HepG2 (cell line): ENCODE results near the gene BTBD8. TPM values are rescaled to one million over a fixed set of nuclear protein-coding genes. Genes with fewer than 3 reads are reported as not detected.

Source experiments
- ATAC-seq: fragments of 200-7000 bp; cut with Tn5 transposase; 3 replicates; pipeline ENCODE4 v1.9.1; 2020; ENCODE audit warnings: mild to moderate bottlenecking, moderate library complexity
- BruUV-seq: library from RNA; stranded (reverse); fragments of 400-500 nt; replicated peaks from 2 replicates; lab custom pipeline; 2021; lab: Mats Ljungman, UMichigan
- CTCF ChIA-PET: fragments of 300-600 bp; formaldehyde crosslinking; extraction: SDS; loops from one replicate; lab custom pipeline; 2021; ENCODE audit warnings: low total read pairs, inconsistent platforms, low intra/inter-chr PET ratio; lab: Yijun Ruan, JAX
- POLR2A ChIA-PET: fragments of 350-600 bp; sonication (Branson Sonifier 250); formaldehyde crosslinking; loops from one replicate; lab custom pipeline; 2020; ENCODE audit warnings: antibody characterized with exemption, inconsistent platforms; lab: Yijun Ruan, JAX
- DNase-seq: peaks from one replicate; pipeline ENCODE4 v3.0.0-alpha.2; 2015; ENCODE audit warnings: low spot score
- FAIRE-seq: peaks from 3 replicates; lab custom pipeline; 2011; peaks lifted over from hg19 to GRCh38; lab: Jason Lieb, UNC
- H2AFZ ChIP-seq: one replicate; pipeline ENCODE4 v1.6.1; 2011; ENCODE audit warnings: low read length, inconsistent platforms
- H3K27ac ChIP-seq: fragments of 300-600 bp; 3 replicates; pipeline ENCODE4 v1.8.0; 2011; ENCODE audit warnings: mixed run types, mild to moderate bottlenecking, mixed read lengths, low read length, inconsistent platforms; ENCODE audit not compliant: insufficient read depth; ENCODE audit errors: extremely low read length
- H3K27me3 ChIP-seq, 2 experiments: fragments of 200-600 bp in 1 of 2; 2 replicates in 1 of 2; 3 replicates in 1 of 2; pipeline versions ENCODE4 v1.6.0 to v1.8.0; 2011; ENCODE audit warnings: low read length in 2 of 2, mild to moderate bottlenecking in 2 of 2, moderate library complexity in 2 of 2, inconsistent platforms in 1 of 2; ENCODE audit not compliant: insufficient read depth in 2 of 2, control insufficient read depth in 1 of 2
- H3K36me3 ChIP-seq, 2 experiments: fragments of 200-600 bp in 1 of 2; replicated peaks in 1 of 2; 2 replicates in 1 of 2; 3 replicates in 1 of 2; pipeline versions ENCODE4 v1.5.1 to v1.8.0; 2011; ENCODE audit warnings: low read length in 2 of 2, inconsistent platforms in 1 of 2; ENCODE audit not compliant: insufficient read depth in 2 of 2, control insufficient read depth in 1 of 2
- H3K4me1 ChIP-seq: 2 replicates; pipeline ENCODE4 v1.5.1; 2012; ENCODE audit warnings: low read length, inconsistent platforms; ENCODE audit not compliant: insufficient read depth
- H3K4me2 ChIP-seq: 2 replicates; pipeline ENCODE4 v1.6.0; 2011; ENCODE audit warnings: low read depth, low read length, inconsistent platforms
- H3K4me3 ChIP-seq, 3 experiments: fragments of 200-600 bp in 1 of 3; sonication (generic), shearing (Covaris generic) in 1 of 3; replicated peaks in 1 of 3; 2 replicates each; pipeline ENCODE4 v1.5.1; 2011 to 2016; ENCODE audit warnings: low read length in 3 of 3, inconsistent platforms in 2 of 3, low read depth in 2 of 3, mild to moderate bottlenecking in 2 of 3, control low read depth in 1 of 3, mixed read lengths in 1 of 3; ENCODE audit not compliant: insufficient read depth in 1 of 3
- H3K79me2 ChIP-seq: one replicate; pipeline ENCODE4 v1.6.1; 2011; ENCODE audit warnings: low read length, inconsistent platforms; ENCODE audit not compliant: insufficient read depth
- H3K9ac ChIP-seq: 2 replicates; pipeline ENCODE4 v1.6.0; 2011; ENCODE audit warnings: mild to moderate bottlenecking, low read depth, low read length, inconsistent platforms; ENCODE audit not compliant: insufficient read depth
- H3K9me3 ChIP-seq: 2 replicates; pipeline ENCODE4 v1.5.1; 2012; ENCODE audit warnings: mild to moderate bottlenecking, low read length
- H4K20me1 ChIP-seq: 2 replicates; pipeline ENCODE4 v1.6.0; 2011; ENCODE audit warnings: inconsistent platforms, mild to moderate bottlenecking, low read length, moderate library complexity; ENCODE audit not compliant: insufficient read depth
- ASH2L ChIP-seq: fragments of 300-600, 200-600 bp; sonication (generic); IDR thresholded peaks from 2 replicates; pipeline ENCODE4 v1.7.0; 2017; ENCODE audit warnings: low read depth, mild to moderate bottlenecking, moderate library complexity, mixed read lengths, low read length; ENCODE audit not compliant: insufficient read length
- CEBPB ChIP-seq: IDR thresholded peaks from 2 replicates; pipeline ENCODE4 v1.6.1; 2011; ENCODE audit warnings: low read depth, low read length, improper control_type of control experiment, borderline replicate concordance
- CEBPG ChIP-seq: IDR thresholded peaks from 2 replicates; pipeline ENCODE4 v1.6.1; 2016
- CHD4 ChIP-seq: fragments of 200-600 bp; sonication (generic); IDR thresholded peaks from 2 replicates; pipeline ENCODE4 v1.7.0; 2017; ENCODE audit warnings: mild to moderate bottlenecking, low read length, borderline replicate concordance
- EP300 ChIP-seq, 3 experiments: sonication (generic) in 1 of 3; formaldehyde crosslinking in 1 of 3; IDR thresholded peaks; 2 replicates each; pipeline versions ENCODE4 v1.5.1 to v1.6.1; 2011 to 2020; ENCODE audit warnings: low read depth in 2 of 3, low read length in 2 of 3, borderline replicate concordance in 1 of 3, improper control_type of control experiment in 1 of 3, mild to moderate bottlenecking in 1 of 3, missing genetic modification reagents in 1 of 3, moderate library complexity in 1 of 3
- FOXA3 ChIP-seq: IDR thresholded peaks from 2 replicates; pipeline ENCODE4 v1.6.1; 2016; ENCODE audit warnings: missing genetic modification reagents, missing compliant biosample characterization
- FOXO4 ChIP-seq: sonication (generic); formaldehyde crosslinking; conservative IDR thresholded peaks from 2 replicates; pipeline ENCODE4 v1.8.1; 2023; ENCODE audit warnings: missing genetic modification reagents
- HNF4A ChIP-seq: sonication (generic); formaldehyde crosslinking; IDR thresholded peaks from 2 replicates; pipeline ENCODE4 v1.4.0; 2020; ENCODE audit warnings: missing genetic modification reagents
- MIXL1 ChIP-seq: IDR thresholded peaks from 2 replicates; pipeline ENCODE4 v1.6.1; 2016
- NR2F1 ChIP-seq, 2 experiments: fragments of 450-650 bp in 1 of 2; formaldehyde crosslinking in 1 of 2; IDR thresholded peaks; 2 replicates each; pipeline versions ENCODE4 v1.5.0 to v1.6.1; 2016 to 2020; ENCODE audit warnings: mild to moderate bottlenecking in 1 of 2, missing compliant biosample characterization in 1 of 2, missing genetic modification reagents in 1 of 2, moderate library complexity in 1 of 2
- NR2F6 ChIP-seq, 2 experiments: IDR thresholded peaks; 2 replicates each; pipeline ENCODE4 v1.6.1; 2016; ENCODE audit warnings: antibody characterized with exemption in 1 of 2, mild to moderate bottlenecking in 1 of 2
- PAXIP1 ChIP-seq: sonication (generic); formaldehyde crosslinking; conservative IDR thresholded peaks from 2 replicates; pipeline ENCODE4 v1.4.0; 2020; ENCODE audit warnings: mild to moderate bottlenecking, missing genetic modification reagents, moderate library complexity
- TP53 ChIP-seq: sonication (generic); formaldehyde crosslinking; conservative IDR thresholded peaks from 2 replicates; pipeline ENCODE4 v1.4.0; 2020; ENCODE audit warnings: missing genetic modification reagents
- YEATS4 ChIP-seq: sonication (generic); formaldehyde crosslinking; IDR thresholded peaks from 2 replicates; pipeline ENCODE4 v1.4.0; 2020; ENCODE audit warnings: missing genetic modification reagents, borderline replicate concordance
- ZMYM4 ChIP-seq: sonication (generic); formaldehyde crosslinking; IDR thresholded peaks from 2 replicates; pipeline ENCODE4 v1.8.1; 2023; ENCODE audit warnings: mild to moderate bottlenecking, missing genetic modification reagents
- ZNF337 ChIP-seq: sonication (generic); formaldehyde crosslinking; IDR thresholded peaks from 2 replicates; pipeline ENCODE4 v1.5.1; 2020; ENCODE audit warnings: missing genetic modification reagents, low read depth, mild to moderate bottlenecking, borderline replicate concordance
- WGBS: methylation state at CpG from one replicate; pipeline ENCODE4 v1.1.6; 2017; ENCODE audit warnings: low lambda C conversion rate; 5-methylcytosine and 5-hydroxymethylcytosine counted together
- in situ Hi-C: cut with HindIII; loops from 2 replicates; pipeline ENCODE4 v1.10.0; 2017; ENCODE audit warnings: low pct_unique_long_range_greater_than_20kb; ENCODE audit not compliant: extremely low pct_ligation_motif_present
- intact Hi-C: fragments of 100-400 bp; cut with micrococcal nuclease; formaldehyde crosslinking; loops from one replicate; pipeline ENCODE4 v1.10.0; 2022; ENCODE audit not compliant: unreplicated experiment
- polyA plus RNA-seq, 8 experiments: library from polyadenylated mRNA; depleted of rRNA in 3 of 8; stranded (reverse) in 7 of 8; unstranded in 1 of 8; fragments of >200 nt; fragmentation: Illumina TruSeq in 4 of 8; extraction: Trizol in 4 of 8; gene quantifications; 2 replicates each; pipeline versions ENCODE4 v1.2.1 to v1.2.3, GENCODE V29; 2011 to 2016; ENCODE audit warnings: low read depth in 4 of 8, missing spikeins in 1 of 8, mixed read lengths in 1 of 8; ENCODE audit not compliant: insufficient read depth in 1 of 8
- total RNA-seq, 5 experiments: library from RNA; depleted of rRNA; stranded (reverse); fragments of >200 nt; fragmentation: Illumina TruSeq; extraction: Trizol; gene quantifications; 2 replicates each; pipeline ENCODE4 v1.2.3, GENCODE V29; 2016; ENCODE audit warnings: low read depth in 1 of 5
- TF ChIP-seq, protein P1 (sequence below): IDR thresholded peaks from 2 replicates; pipeline ENCODE4 v1.6.1; 2012; ENCODE audit warnings: low read depth, low read length, improper control_type of control experiment

The BTBD8 gene
- total and polyA plus RNA-seq, 2 of the 13 experiments (the other 11 are each of a cell fraction or from before 2014, with no cell fraction given) = 0.41 to 1.8 TPM

DNA sequence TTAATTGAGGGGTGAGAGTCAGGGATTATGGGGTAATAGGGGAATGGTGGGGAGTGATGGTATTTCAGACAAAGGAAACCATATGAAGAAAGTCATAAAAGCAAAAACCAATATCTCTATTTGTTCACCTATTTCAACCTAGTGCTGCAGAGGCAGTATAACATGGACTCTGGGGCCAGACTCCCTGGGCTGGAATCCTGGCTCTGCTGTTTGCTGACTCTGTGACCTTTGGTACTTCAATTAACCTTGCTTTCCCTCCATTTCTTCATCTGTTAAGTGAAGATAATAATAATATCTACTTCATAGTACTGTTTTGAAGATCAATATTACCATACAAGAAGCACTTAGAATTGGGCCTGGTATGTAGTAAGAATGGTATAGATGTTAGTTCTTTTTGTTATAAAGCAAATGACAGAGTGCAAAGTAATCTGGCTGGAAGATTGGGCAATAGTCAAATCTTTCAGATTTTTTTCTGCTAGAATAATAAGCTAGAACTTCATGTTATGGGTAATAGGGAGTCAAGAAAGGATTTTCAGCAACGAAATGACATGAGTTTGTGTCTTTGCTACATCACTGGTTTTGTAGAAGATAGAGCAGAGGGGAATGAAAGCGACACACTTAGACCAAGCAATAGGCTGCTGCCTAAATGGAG is 41.3 kb upstream of the BTBD8 start:
- Histone ChIP-seq H3K36me3 (no peaks in the 10 kb centered on the region), H3K79me2 (no peaks in the 10 kb centered on the region), H3K4me3 (no peak overlapping the region), H2AFZ (no peak overlapping the region), H3K4me1 (peaks cover 14% of the 10 kb centered on the region), H3K4me2 (peak overlapping the region; percentile 32; the same call in 1 of the 2 replicates), H3K9ac (no peak overlapping the region), H3K9me3 (no peaks in the 10 kb centered on the region), H4K20me1 (no peaks in the 10 kb centered on the region), H3K27me3 (peaks cover 0 to 3% of the 10 kb centered on the region in 2 experiments; a peak in 1 of 5 replicates), H3K27ac (peak overlapping the region; percentile 18)
- POLR2A ChIA-PET = no interaction called here
- in situ Hi-C loops (no loop called here), intact Hi-C loops (no loop called here)
- peak; percentile 81 for FAIRE-seq
- 25% methylated on average over 2 of the region's 2 CpGs for WGBS
- ATAC-seq = peak; percentile 100
- peak; percentile 63 for DNase-seq
- BruUV-seq = no TSS peak
- CTCF ChIA-PET = no interaction called here
- TF ChIP-seq FOXO4 = no peak
- no peak for TF ChIP-seq ZNF337 (CRISPR knock-in tag)
- TF ChIP-seq, protein P1, sequence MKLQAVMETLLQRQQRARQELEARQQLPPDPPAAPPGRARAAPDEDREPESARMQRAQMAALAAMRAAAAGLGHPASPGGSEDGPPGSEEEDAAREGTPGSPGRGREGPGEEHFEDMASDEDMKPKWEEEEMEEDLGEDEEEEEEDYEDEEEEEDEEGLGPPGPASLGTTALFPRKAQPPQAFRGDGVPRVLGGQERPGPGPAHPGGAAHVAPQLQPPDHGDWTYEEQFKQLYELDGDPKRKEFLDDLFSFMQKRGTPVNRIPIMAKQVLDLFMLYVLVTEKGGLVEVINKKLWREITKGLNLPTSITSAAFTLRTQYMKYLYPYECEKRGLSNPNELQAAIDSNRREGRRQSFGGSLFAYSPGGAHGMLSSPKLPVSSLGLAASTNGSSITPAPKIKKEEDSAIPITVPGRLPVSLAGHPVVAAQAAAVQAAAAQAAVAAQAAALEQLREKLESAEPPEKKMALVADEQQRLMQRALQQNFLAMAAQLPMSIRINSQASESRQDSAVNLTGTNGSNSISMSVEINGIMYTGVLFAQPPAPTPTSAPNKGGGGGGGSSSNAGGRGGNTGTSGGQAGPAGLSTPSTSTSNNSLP = 0 out of 2 replicates have a peak, but pooled peaks have one; percentile 26
- peak; percentile 75 for TF ChIP-seq CEBPB
- no peak for TF ChIP-seq ASH2L
- TF ChIP-seq CEBPG (CRISPR knock-in tag) = peak; percentile 46; the same call in 1 of the 2 replicates
- TF ChIP-seq YEATS4 (CRISPR knock-in tag) = no peak
- peak; percentile 22; the same call in 1 of the 2 replicates for TF ChIP-seq FOXA3
- peak; percentile 64 for TF ChIP-seq NR2F6 (IDR thresholded peaks at IDR 0.05)
- TF ChIP-seq NR2F6 (CRISPR knock-in tag; IDR thresholded peaks at IDR 0.05) = peak; percentile 58
- TF ChIP-seq PAXIP1 (CRISPR knock-in tag) = peak; percentile 33; the same call in 1 of the 2 replicates
- TF ChIP-seq TP53 (CRISPR knock-in tag) = no peak
- peak in 1 of 2 experiments; percentile 27; a peak in 1 of 4 replicates for TF ChIP-seq EP300 (IDR thresholded peaks at IDR 0.05; ENCODE audit: low read depth in 2 of 2, low read length in 2 of 2)
- TF ChIP-seq EP300 (CRISPR knock-in tag; IDR thresholded peaks at IDR 0.05; ENCODE audit: borderline replicate concordance) = no peak
- TF ChIP-seq HNF4A = peak; percentile 66
- peak; percentile 45; the same call in 1 of the 2 replicates for TF ChIP-seq CHD4
- TF ChIP-seq MIXL1 (CRISPR knock-in tag) = 0 out of 2 replicates have a peak, but pooled peaks have one; percentile 52
- 0 out of 2 replicates have a peak, but pooled peaks have one; percentile 38 for TF ChIP-seq ZMYM4 (CRISPR knock-in tag)
- TF ChIP-seq NR2F1 (CRISPR knock-in tag; IDR thresholded peaks at IDR 0.05) = peak in 1 of 2 experiments; percentile 73; a peak in 1 of 4 replicates
